Caco-2 (cell line): ENCODE results near the gene MUC6. TPM values are rescaled to one million over a fixed set of nuclear protein-coding genes. Genes with fewer than 3 reads are reported as not detected.
A peak's percentile ranks its signal among the peaks of the same experiment; 100 is the strongest.

Experiments used
- BruUV-seq: library from RNA; stranded (reverse); fragments of 400-500 nt; replicated peaks from 2 replicates; lab custom pipeline; 2021; lab: Mats Ljungman, UMichigan
- CTCF ChIA-PET: fragments of 300-600 bp; sonication (Branson Sonifier 250); formaldehyde crosslinking; loops from one replicate; lab custom pipeline; 2022; ENCODE audit warnings: antibody characterized with exemption; lab: Charles Lee
- POLR2A ChIA-PET: fragments of 300-600 bp; sonication (Branson Sonifier 250); formaldehyde crosslinking; loops from one replicate; lab custom pipeline; 2022; ENCODE audit warnings: antibody characterized with exemption; lab: Charles Lee
- DNase-seq, 2 experiments: peaks; one replicate each; pipeline versions ENCODE4 v3.0.0 to v3.0.0-alpha.2; 2020 to 2022
- H3K27me3 ChIP-seq: replicated peaks from 2 replicates; pipeline ENCODE4 v1.6.0; 2011; ENCODE audit warnings: low read length; ENCODE audit not compliant: control insufficient read depth, insufficient read depth
- H3K36me3 ChIP-seq: 2 replicates; pipeline ENCODE4 v1.5.1; 2011; ENCODE audit warnings: low read length; ENCODE audit not compliant: control insufficient read depth, insufficient read depth
- H3K4me1 ChIP-seq: fragments of 250-450 bp; sonication (Bioruptor Pico); 2 replicates; pipeline ENCODE4 v1.5.1; 2020; ENCODE audit warnings: mild to moderate bottlenecking
- H3K4me3 ChIP-seq: 2 replicates; pipeline ENCODE4 v1.5.1; 2011; ENCODE audit warnings: low read depth, mild to moderate bottlenecking, control low read depth, low read length
- H3K9me3 ChIP-seq: fragments of 250-450 bp; sonication (Bioruptor Pico); 2 replicates; pipeline ENCODE4 v1.5.1; 2020; ENCODE audit warnings: mild to moderate bottlenecking, moderate library complexity
- H3K27ac Mint-ChIP-seq: one replicate; pipeline ENCODE4 v1.8.0; 2022; ENCODE audit warnings: mixed read lengths; ENCODE audit not compliant: unreplicated experiment
- H3K27me3 Mint-ChIP-seq: one replicate; pipeline ENCODE4 v1.8.0; 2022; ENCODE audit warnings: mixed read lengths; ENCODE audit not compliant: insufficient read depth, unreplicated experiment
- H3K36me3 Mint-ChIP-seq: one replicate; pipeline ENCODE4 v1.8.0; 2022; ENCODE audit warnings: mild to moderate bottlenecking, mixed read lengths; ENCODE audit not compliant: insufficient read depth, unreplicated experiment
- H3K4me1 Mint-ChIP-seq: one replicate; pipeline ENCODE4 v1.8.0; 2022; ENCODE audit warnings: low read depth, mixed read lengths; ENCODE audit not compliant: unreplicated experiment
- H3K4me3 Mint-ChIP-seq: one replicate; pipeline ENCODE4 v1.8.0; 2022; ENCODE audit warnings: mild to moderate bottlenecking, moderate library complexity, mixed read lengths; ENCODE audit not compliant: unreplicated experiment
- H3K9me3 Mint-ChIP-seq: one replicate; pipeline ENCODE4 v1.8.0; 2022; ENCODE audit warnings: mixed read lengths; ENCODE audit not compliant: unreplicated experiment
- intact Hi-C: fragments of 100-400 bp; cut with micrococcal nuclease; formaldehyde crosslinking; loops from one replicate; pipeline ENCODE4 v1.10.0; 2022; ENCODE audit not compliant: unreplicated experiment
- total RNA-seq: library from RNA; stranded (reverse); gene quantifications from 2 replicates; pipeline ENCODE4 v1.2.3, GENCODE V29; 2022
- TF ChIP-seq, protein P1 (sequence below), 2 experiments: fragments of 200-600 bp in 1 of 2; IDR thresholded peaks; 1 replicate in 1 of 2; 2 replicates in 1 of 2; pipeline versions ENCODE4 v1.5.1 to v1.8.0; 2011 to 2022; ENCODE audit warnings: antibody characterized with exemption in 1 of 2, control low read depth in 1 of 2, inconsistent platforms in 1 of 2, low read depth in 1 of 2, low read length in 1 of 2, mild to moderate bottlenecking in 1 of 2, moderate library complexity in 1 of 2; ENCODE audit not compliant: insufficient read depth in 1 of 2, severe bottlenecking in 1 of 2, unreplicated experiment in 1 of 2

Gene MUC6
- total RNA-seq, 1 experiment from 2014 or later = not detected

DNA sequence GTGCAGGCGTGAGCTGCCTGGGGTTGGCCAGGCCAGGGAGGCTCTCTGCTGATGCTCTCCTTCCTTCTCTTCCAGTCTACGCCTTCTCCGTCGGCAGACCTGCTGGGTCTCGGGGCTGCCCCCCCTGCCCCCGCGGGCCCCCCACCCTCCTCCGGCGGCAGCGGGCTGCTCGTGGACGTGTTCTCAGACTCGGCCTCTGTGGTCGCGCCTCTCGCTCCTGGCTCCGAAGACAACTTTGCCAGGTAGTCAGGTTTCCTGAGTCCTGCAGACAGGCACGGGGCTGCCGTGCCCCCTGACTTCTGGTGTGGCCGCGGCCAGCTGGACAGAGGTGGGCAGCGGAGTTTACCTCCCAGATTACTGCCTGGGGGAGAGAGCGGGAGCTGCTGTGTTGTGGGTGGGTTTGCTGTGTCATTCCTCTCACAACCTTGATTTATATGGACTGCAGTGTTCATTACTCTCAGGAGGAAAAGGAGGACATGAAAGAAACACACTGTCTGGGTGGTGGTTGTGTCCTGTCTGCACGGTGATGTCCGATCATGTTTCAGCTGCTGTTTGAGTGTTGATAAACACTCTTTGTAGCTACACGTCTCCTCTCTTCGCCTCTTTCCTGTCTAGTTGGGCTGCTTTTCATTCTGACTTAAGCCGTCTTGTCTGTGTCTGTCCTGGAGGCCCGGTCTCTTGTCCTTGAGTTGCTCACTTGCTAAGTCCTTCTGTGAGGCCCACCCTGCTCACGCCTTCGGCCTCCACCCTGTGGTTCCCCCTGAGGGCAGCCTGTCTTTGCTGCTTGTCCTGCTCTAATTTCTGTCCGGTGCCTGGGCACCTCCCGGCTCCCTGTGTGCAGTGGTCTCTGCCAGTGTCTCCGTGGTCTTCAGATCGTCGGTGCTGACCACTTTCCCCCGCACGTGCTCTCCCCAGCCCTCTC lies 35.9 kb downstream of the MUC6 start:
- CTCF ChIA-PET = no interaction called here
- H3K27me3 Mint-ChIP-seq = no peaks in the 10 kb centered on the region
- intact Hi-C loops = no loop called here
- no peak for DNase-seq
- Histone ChIP-seq H3K27me3 (no peaks in the 10 kb centered on the region), H3K4me3 (no peak overlapping the region), H3K9me3 (no peaks in the 10 kb centered on the region), H3K36me3 (peaks cover 5% of the 10 kb centered on the region), H3K4me1 (no peaks in the 10 kb centered on the region)
- no TSS peak for BruUV-seq
- H3K27ac Mint-ChIP-seq = peak overlapping the region; percentile 92
- H3K36me3 Mint-ChIP-seq = peaks cover 86% of the 10 kb centered on the region
- TF ChIP-seq, protein P1, sequence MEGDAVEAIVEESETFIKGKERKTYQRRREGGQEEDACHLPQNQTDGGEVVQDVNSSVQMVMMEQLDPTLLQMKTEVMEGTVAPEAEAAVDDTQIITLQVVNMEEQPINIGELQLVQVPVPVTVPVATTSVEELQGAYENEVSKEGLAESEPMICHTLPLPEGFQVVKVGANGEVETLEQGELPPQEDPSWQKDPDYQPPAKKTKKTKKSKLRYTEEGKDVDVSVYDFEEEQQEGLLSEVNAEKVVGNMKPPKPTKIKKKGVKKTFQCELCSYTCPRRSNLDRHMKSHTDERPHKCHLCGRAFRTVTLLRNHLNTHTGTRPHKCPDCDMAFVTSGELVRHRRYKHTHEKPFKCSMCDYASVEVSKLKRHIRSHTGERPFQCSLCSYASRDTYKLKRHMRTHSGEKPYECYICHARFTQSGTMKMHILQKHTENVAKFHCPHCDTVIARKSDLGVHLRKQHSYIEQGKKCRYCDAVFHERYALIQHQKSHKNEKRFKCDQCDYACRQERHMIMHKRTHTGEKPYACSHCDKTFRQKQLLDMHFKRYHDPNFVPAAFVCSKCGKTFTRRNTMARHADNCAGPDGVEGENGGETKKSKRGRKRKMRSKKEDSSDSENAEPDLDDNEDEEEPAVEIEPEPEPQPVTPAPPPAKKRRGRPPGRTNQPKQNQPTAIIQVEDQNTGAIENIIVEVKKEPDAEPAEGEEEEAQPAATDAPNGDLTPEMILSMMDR (IDR thresholded peaks at IDR 0.05; ENCODE audit: insufficient read depth in 1 of 2, low read depth in 1 of 2, low read length in 1 of 2, severe bottlenecking in 1 of 2, unreplicated experiment in 1 of 2) = no peak
- POLR2A ChIA-PET = no interaction called here
- peaks cover 6% of the 10 kb centered on the region for H3K4me1 Mint-ChIP-seq
- no peaks in the 10 kb centered on the region for H3K9me3 Mint-ChIP-seq
- no peak overlapping the region for H3K4me3 Mint-ChIP-seq

DNA sequence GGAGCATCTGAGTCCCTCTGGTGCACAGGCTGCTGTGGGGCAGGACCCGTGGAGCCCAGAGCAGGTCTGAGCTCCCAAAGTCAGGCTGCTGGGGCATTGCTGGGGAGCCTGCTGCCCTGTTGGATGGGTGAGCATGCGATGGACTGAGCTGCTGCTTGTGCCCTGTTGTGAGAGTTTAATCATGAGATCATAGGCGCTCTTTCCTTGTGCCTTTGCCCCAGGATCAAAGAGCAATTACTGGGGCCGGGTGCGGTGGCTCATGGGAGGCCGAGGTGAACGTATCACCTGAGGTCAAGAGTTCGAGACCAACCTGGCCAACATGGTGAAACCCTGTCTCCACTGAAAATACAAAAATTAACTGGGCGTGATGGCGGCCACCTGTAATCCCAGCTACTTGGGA lies 37.5 kb downstream of the MUC6 start:
- Histone ChIP-seq H3K4me1 (no peaks in the 10 kb centered on the region), H3K27me3 (no peaks in the 10 kb centered on the region), H3K4me3 (no peak overlapping the region), H3K9me3 (no peaks in the 10 kb centered on the region), H3K36me3 (peaks cover 7% of the 10 kb centered on the region)
- Mint-ChIP-seq H3K27me3 (no peaks in the 10 kb centered on the region), H3K27ac (no peak overlapping the region), H3K4me1 (peaks cover 13% of the 10 kb centered on the region), H3K36me3 (peaks cover 78% of the 10 kb centered on the region), H3K9me3 (no peaks in the 10 kb centered on the region), H3K4me3 (no peak overlapping the region)
- CTCF ChIA-PET = no interaction called here
- intact Hi-C loops = no loop called here
- TF ChIP-seq, protein P1 (IDR thresholded peaks at IDR 0.05; ENCODE audit: insufficient read depth in 1 of 2, low read depth in 1 of 2, low read length in 1 of 2, severe bottlenecking in 1 of 2, unreplicated experiment in 1 of 2) = no peak
- DNase-seq = no peak
- POLR2A ChIA-PET = no interaction called here
- BruUV-seq = no TSS peak

DNA sequence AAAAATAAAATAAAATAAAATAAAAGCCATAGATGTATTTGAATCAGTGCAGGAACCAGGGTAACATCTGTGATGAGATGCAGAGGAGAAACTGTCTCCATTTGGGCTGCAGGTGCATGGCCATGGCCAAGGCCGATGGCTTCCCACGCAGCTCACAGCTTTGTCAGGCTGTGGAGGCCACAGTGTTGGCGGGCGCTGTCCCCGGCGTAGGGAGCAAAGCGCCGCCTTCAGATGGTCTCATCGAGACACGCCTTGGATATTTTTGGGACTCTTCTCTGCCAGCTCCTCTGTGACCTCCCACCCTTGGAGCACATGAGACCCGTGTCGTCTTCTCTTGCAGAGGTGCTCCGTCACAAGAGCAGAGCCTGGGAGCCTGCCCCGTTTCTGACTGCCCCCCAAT lies 38.6 kb downstream of the MUC6 start:
- TF ChIP-seq, protein P1 (IDR thresholded peaks at IDR 0.05; ENCODE audit: insufficient read depth in 1 of 2, low read depth in 1 of 2, low read length in 1 of 2, severe bottlenecking in 1 of 2, unreplicated experiment in 1 of 2) = no peak
- peaks cover 81% of the 10 kb centered on the region for H3K36me3 Mint-ChIP-seq
- H3K9me3 Mint-ChIP-seq = no peaks in the 10 kb centered on the region
- no peaks in the 10 kb centered on the region for H3K4me1 ChIP-seq
- H3K27ac Mint-ChIP-seq = no peak overlapping the region
- ChIA-PET POLR2A (no interaction called here), CTCF (interaction anchor here (0.7 kb wide), 1 partner anchor 87 kb away, joined by 3 read pairs; no protein-coding TSS in a partner anchor)
- H3K9me3 ChIP-seq = no peaks in the 10 kb centered on the region
- no peaks in the 10 kb centered on the region for H3K27me3 Mint-ChIP-seq
- BruUV-seq = no TSS peak
- H3K4me1 Mint-ChIP-seq = peaks cover 13% of the 10 kb centered on the region
- no peak overlapping the region for H3K4me3 Mint-ChIP-seq
- no peaks in the 10 kb centered on the region for H3K27me3 ChIP-seq
- intact Hi-C loops = no loop called here
- no peak overlapping the region for H3K4me3 ChIP-seq
- no peak for DNase-seq
- peaks cover 7% of the 10 kb centered on the region for H3K36me3 ChIP-seq
